GM21737 (cell line): Measurements from ENCODE around the gene LTBP1.
A peak's percentile ranks its signal among the peaks of the same experiment; 100 is the strongest.
"Not testable (repeated sequence)": the region's sequence is repeated elsewhere in the genome, so short reads cannot be mapped to it uniquely, and the experiment has no call there.

Source experiments
- ATAC-seq: cut with Tn5 transposase; IDR thresholded peaks from one replicate; pipeline ENCODE4 v1.9.1; 2021; ENCODE audit warnings: mild to moderate bottlenecking, moderate library complexity; ENCODE audit not compliant: unreplicated experiment

LTBP1 gene

GRCh38 chr2:32946314-32947075 lies at the start of gene LTBP1:
TSS of gene LTBP1 (plus strand) at chr2:32946953. CDS start at chr2:32947325, 372 bp downstream.
- ATAC-seq = peak; percentile 68

GRCh38 chr2:32900246-32900973 lies 46.3 kb upstream of the LTBP1 start:
- no peak for ATAC-seq

GRCh38 chr2:32901313-32901712 lies 45.4 kb upstream of the LTBP1 start:
- ATAC-seq = no peak

GRCh38 chr2:32902174-32902573 lies 44.6 kb upstream of the LTBP1 start:
- no peak for ATAC-seq

- no peak for ATAC-seq
These were observed 43.8 kb upstream of the LTBP1 start for GRCh38 chr2:32902986-32903385.

- no peak for ATAC-seq
These were observed 42.7 kb upstream of the LTBP1 start for GRCh38 chr2:32904074-32904473.

GRCh38 chr2:32904751-32905150 lies 42.0 kb upstream of the LTBP1 start:
- no peak for ATAC-seq

GRCh38 chr2:32905270-32905669 lies 41.5 kb upstream of the LTBP1 start:
- no peak for ATAC-seq

GRCh38 chr2:32910883-32911598 lies 35.7 kb upstream of the LTBP1 start:
- ATAC-seq = peak; percentile 92

GRCh38 chr2:32915694-32916093 lies 31.1 kb upstream of the LTBP1 start:
- ATAC-seq = no peak

GRCh38 chr2:32918774-32919173 lies 28.0 kb upstream of the LTBP1 start:
- no peak for ATAC-seq

GRCh38 chr2:32919901-32920300 lies 26.9 kb upstream of the LTBP1 start:
- ATAC-seq = not testable (repeated sequence)

GRCh38 chr2:32921486-32921885 lies 25.3 kb upstream of the LTBP1 start:
- ATAC-seq = not testable (repeated sequence)

GRCh38 chr2:32922501-32922900 lies 24.3 kb upstream of the LTBP1 start:
- ATAC-seq = no peak

GRCh38 chr2:32923109-32923508 lies 23.6 kb upstream of the LTBP1 start:
- no peak for ATAC-seq

- ATAC-seq = no peak
These were observed 21.4 kb upstream of the LTBP1 start for GRCh38 chr2:32925283-32925815.

- no peak for ATAC-seq
These were observed 20.6 kb upstream of the LTBP1 start for GRCh38 chr2:32925976-32926707.

- no peak for ATAC-seq
These were observed 20.1 kb upstream of the LTBP1 start for GRCh38 chr2:32926708-32927084.

GRCh38 chr2:32930436-32930835 lies 16.3 kb upstream of the LTBP1 start:
- no peak for ATAC-seq

- no peak for ATAC-seq
These were observed 15.2 kb upstream of the LTBP1 start for GRCh38 chr2:32931519-32931918.
